NCI-H82 treated with DMSO at 0.1 percent for 48 hours (cell line): ENCODE data around the gene STIP1.
"Not testable (repeated sequence)": the region's sequence is repeated elsewhere in the genome, so short reads cannot be mapped to it uniquely, and the experiment has no call there.

ENCODE experiments used
- DNase-seq: peaks from one replicate; lab custom pipeline; 2025; ENCODE audit not compliant: unreplicated experiment; lab: John Stamatoyannopoulos, UW

STIP1 gene

GRCh38 chr11:64157631-64158394 is 28.2 kb upstream of the STIP1 start:
- DNase-seq = no peak

GRCh38 chr11:64161037-64161436 is 24.9 kb upstream of the STIP1 start:
- no peak for DNase-seq

GRCh38 chr11:64162769-64163168 is 23.2 kb upstream of the STIP1 start:
- not testable (repeated sequence) for DNase-seq

GRCh38 chr11:64163951-64164350 is 22.0 kb upstream of the STIP1 start:
- DNase-seq = no peak

GRCh38 chr11:64164392-64165312 is 21.3 kb upstream of the STIP1 start:
- no peak for DNase-seq

- no peak for DNase-seq
These were observed 20.5 kb upstream of the STIP1 start for GRCh38 chr11:64165481-64165841.

GRCh38 chr11:64165842-64166635 is 19.9 kb upstream of the STIP1 start, which contains the start of gene MACROD1:
Gene MACROD1, minus strand, starts transcription at chr11:64166113. Its CDS starts 119 bp downstream, at chr11:64165994.
- DNase-seq = peak; percentile 29

- DNase-seq = no peak
These were observed 15.6 kb upstream of the STIP1 start for GRCh38 chr11:64170419-64170818.

- no peak for DNase-seq
These were observed 12.2 kb upstream of the STIP1 start for GRCh38 chr11:64173616-64174355.

GRCh38 chr11:64176751-64177150 is 9.2 kb upstream of the STIP1 start:
- DNase-seq = no peak

- no peak for DNase-seq
These were observed 7.8 kb upstream of the STIP1 start for GRCh38 chr11:64178203-64178602.

- no peak for DNase-seq
These were observed 6.9 kb upstream of the STIP1 start for GRCh38 chr11:64178951-64179639.

GRCh38 chr11:64180891-64181290 is 5.1 kb upstream of the STIP1 start:
- DNase-seq = peak; percentile 80

- peak; percentile 53 for DNase-seq
These were observed 4.2 kb upstream of the STIP1 start for GRCh38 chr11:64181506-64182411.

- no peak for DNase-seq
These were observed 2.1 kb upstream of the STIP1 start for GRCh38 chr11:64183890-64184289.

- DNase-seq = no peak
These were observed 737 bp upstream of the STIP1 start for GRCh38 chr11:64185175-64185692.

- no peak for DNase-seq
These were observed 658 bp downstream of the STIP1 start for GRCh38 chr11:64186492-64187165.

- DNase-seq = no peak
These were observed 6.5 kb downstream of the STIP1 start for GRCh38 chr11:64192434-64192833.
